Suprapubic skin (tissue), 3 donors: ENCODE results near the gene CHRM2.

Source experiments
- CTCF ChIP-seq, 2 donors: fragments of 200-600 bp in 1 of 2; fragments of 450-650 bp in 1 of 2; sonication (generic) in 1 of 2; IDR thresholded peaks; one replicate each; pipeline ENCODE4 v1.5.1; 2016 to 2019; ENCODE audit warnings: antibody characterized with exemption in 2 of 2, mild to moderate bottlenecking in 1 of 2, moderate library complexity in 1 of 2
- EP300 ChIP-seq: sonication (generic); formaldehyde crosslinking; IDR thresholded peaks from one replicate; pipeline ENCODE4 v1.6.1; 2017; ENCODE audit warnings: antibody characterized with exemption

GRCh38 chr7:137045573-137045972, 177.1 kb downstream of the CHRM2 start:
- TF ChIP-seq CTCF (IDR thresholded peaks at IDR 0.05) (no peak), EP300 (no peak)
